ENCODE results near the gene G3BP2. TPM values are rescaled to one million over a fixed set of nuclear protein-coding genes. Genes with fewer than 3 reads are reported as not detected.

Gene G3BP2
- total RNA-seq, 2 donors from 2014 or later, result 165 to 183 TPM

GRCh38 chr4:75637827-75638226 lies 35.4 kb downstream of the G3BP2 start:
- Histone ChIP-seq H3K9ac (ENCODE audit: low read depth in 2 of 2, low read length in 2 of 2) (no peak overlapping the region), H3K36me3 (no peaks in the 10 kb centered on the region), H3K27ac (no peak overlapping the region), H3K4me1 (no peaks in the 10 kb centered on the region), H3K9me3 (no peaks in the 10 kb centered on the region), H3K27me3 (no peaks in the 10 kb centered on the region), H3K4me3 (no peak overlapping the region)
- DNase-seq, result no peak
- no peak for TF ChIP-seq CTCF (IDR thresholded peaks at IDR 0.05)
- intact Hi-C loops (cut with DNase I), result no loop called here

- intact Hi-C loops (cut with DNase I), result no loop called here
- H3K9ac ChIP-seq (ENCODE audit: low read depth in 2 of 2, low read length in 2 of 2), result no peak overlapping the region
- no peak for DNase-seq
- no peaks in the 10 kb centered on the region for H3K27me3 ChIP-seq
- TF ChIP-seq CTCF (IDR thresholded peaks at IDR 0.05), result no peak
- no peaks in the 10 kb centered on the region for H3K36me3 ChIP-seq
- H3K4me1 ChIP-seq, result no peaks in the 10 kb centered on the region
- no peak overlapping the region for H3K27ac ChIP-seq
- H3K9me3 ChIP-seq, result no peaks in the 10 kb centered on the region
- H3K4me3 ChIP-seq, result no peak overlapping the region
Measured at GRCh38 chr4:75637176-75637575, 36.0 kb downstream of the G3BP2 start.

DNA sequence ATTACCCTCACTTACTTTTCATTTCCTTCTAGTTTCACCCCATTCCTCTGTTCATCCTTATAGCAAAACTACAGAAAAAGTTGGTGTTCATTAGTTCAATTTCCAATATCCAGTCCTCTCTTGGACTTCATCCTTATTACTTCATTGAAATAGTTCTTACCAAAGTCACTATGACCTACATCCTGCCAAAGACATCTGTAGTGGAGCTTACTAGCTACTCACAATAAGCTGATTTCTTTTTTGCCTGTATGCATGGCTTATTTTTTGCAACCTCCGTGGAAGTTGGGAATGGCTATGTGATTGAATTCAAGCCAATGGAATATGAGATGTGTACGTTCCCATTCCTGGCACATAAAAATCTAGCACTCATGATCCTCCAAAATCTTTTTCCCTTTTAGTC lies 38.3 kb downstream of the G3BP2 start:
- intact Hi-C loops (cut with DNase I), result no loop called here
- Histone ChIP-seq H3K27me3 (no peaks in the 10 kb centered on the region), H3K27ac (no peak overlapping the region), H3K9ac (ENCODE audit: low read depth in 2 of 2, low read length in 2 of 2) (no peak overlapping the region), H3K9me3 (no peaks in the 10 kb centered on the region), H3K4me3 (no peak overlapping the region), H3K4me1 (no peaks in the 10 kb centered on the region), H3K36me3 (no peaks in the 10 kb centered on the region)
- no peak for DNase-seq
- TF ChIP-seq CTCF (IDR thresholded peaks at IDR 0.05), result no peak

- Histone ChIP-seq H3K9me3 (no peaks in the 10 kb centered on the region), H3K27ac (no peak overlapping the region), H3K4me1 (no peaks in the 10 kb centered on the region), H3K4me3 (no peak overlapping the region), H3K27me3 (no peaks in the 10 kb centered on the region), H3K9ac (ENCODE audit: low read depth in 2 of 2, low read length in 2 of 2) (no peak overlapping the region), H3K36me3 (no peaks in the 10 kb centered on the region)
- intact Hi-C loops (cut with DNase I), result no loop called here
- DNase-seq, result no peak
- TF ChIP-seq CTCF (IDR thresholded peaks at IDR 0.05), result no peak
Measured at GRCh38 chr4:75634281-75634680, 38.9 kb downstream of the G3BP2 start.

DNA sequence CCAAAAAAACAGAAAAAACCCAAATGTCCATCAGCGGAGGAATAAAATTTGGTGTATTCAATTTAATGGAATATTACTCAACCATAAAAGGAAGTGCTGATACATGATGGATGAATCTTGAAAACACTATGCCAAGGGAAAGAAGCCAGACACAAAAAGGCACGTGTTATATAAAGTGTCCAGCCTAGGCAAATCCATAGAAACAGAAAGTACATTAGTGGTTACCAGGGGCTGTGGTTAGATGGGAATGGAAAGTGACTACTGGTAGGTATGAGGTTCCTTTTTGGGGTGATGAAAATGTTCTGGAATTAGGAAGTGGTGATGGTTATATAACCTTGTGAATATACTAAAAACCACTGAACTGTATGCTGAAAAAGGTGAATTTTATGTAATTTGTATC lies 39.4 kb downstream of the G3BP2 start:
- H3K27ac ChIP-seq, result no peak overlapping the region
- no peak overlapping the region for H3K4me3 ChIP-seq
- no peak for DNase-seq
- no peaks in the 10 kb centered on the region for H3K36me3 ChIP-seq
- H3K9me3 ChIP-seq, result no peaks in the 10 kb centered on the region
- intact Hi-C loops (cut with DNase I), result no loop called here
- H3K27me3 ChIP-seq, result no peaks in the 10 kb centered on the region
- no peak for TF ChIP-seq CTCF (IDR thresholded peaks at IDR 0.05)
- no peak overlapping the region for H3K9ac ChIP-seq (ENCODE audit: low read depth in 2 of 2, low read length in 2 of 2)
- H3K4me1 ChIP-seq, result no peaks in the 10 kb centered on the region

GRCh38 chr4:75630937-75631329 lies 42.3 kb downstream of the G3BP2 start:
- H3K27ac ChIP-seq, result peak overlapping the region; percentile 64
- peak overlapping the region; percentile 49 for H3K4me3 ChIP-seq
- H3K4me1 ChIP-seq, result no peaks in the 10 kb centered on the region
- DNase-seq, result no peak
- intact Hi-C loops (cut with DNase I), result no loop called here
- H3K36me3 ChIP-seq, result no peaks in the 10 kb centered on the region
- no peak for TF ChIP-seq CTCF (IDR thresholded peaks at IDR 0.05)
- no peaks in the 10 kb centered on the region for H3K9me3 ChIP-seq
- H3K27me3 ChIP-seq, result no peaks in the 10 kb centered on the region
- peak overlapping the region; percentile 71 to 72 for H3K9ac ChIP-seq (ENCODE audit: low read depth in 2 of 2, low read length in 2 of 2)

Data from colonic mucosa (tissue), 4 donors.